C4-2B (cell line): ENCODE results near the gene SIK3.

Experiments used
- CTCF ChIP-seq: fragments of 450-650 bp; conservative IDR thresholded peaks from 2 replicates; pipeline ENCODE4 v1.5.1; 2017; ENCODE audit warnings: mild to moderate bottlenecking
- ZFX ChIP-seq: fragments of 450-650 bp; IDR thresholded peaks from 2 replicates; pipeline ENCODE4 v1.6.1; 2017

- TF ChIP-seq CTCF, result no peak
- TF ChIP-seq ZFX, result no peak
Measured at GRCh38 chr11:117039900-117040299, 58.3 kb downstream of the SIK3 start.
